Dermis blood vessel endothelial cell (primary cell): ENCODE data around the gene GRIP2. TPM values are rescaled to one million over a fixed set of nuclear protein-coding genes. Genes with fewer than 3 reads are reported as not detected.
"Not testable (repeated sequence)": the region's sequence is repeated elsewhere in the genome, so short reads cannot be mapped to it uniquely, and the experiment has no call there.

Experiments used
- DNase-seq: peaks from one replicate; pipeline ENCODE4 v3.0.0; 2010
- total RNA-seq: library from RNA; depleted of rRNA; stranded (reverse); fragments of >200 nt; gene quantifications from 2 replicates; pipeline ENCODE4 v1.2.3, GENCODE V29; 2014

Gene GRIP2
- total RNA-seq, 1 donor from 2014 or later, result under 0.01 TPM

DNA sequence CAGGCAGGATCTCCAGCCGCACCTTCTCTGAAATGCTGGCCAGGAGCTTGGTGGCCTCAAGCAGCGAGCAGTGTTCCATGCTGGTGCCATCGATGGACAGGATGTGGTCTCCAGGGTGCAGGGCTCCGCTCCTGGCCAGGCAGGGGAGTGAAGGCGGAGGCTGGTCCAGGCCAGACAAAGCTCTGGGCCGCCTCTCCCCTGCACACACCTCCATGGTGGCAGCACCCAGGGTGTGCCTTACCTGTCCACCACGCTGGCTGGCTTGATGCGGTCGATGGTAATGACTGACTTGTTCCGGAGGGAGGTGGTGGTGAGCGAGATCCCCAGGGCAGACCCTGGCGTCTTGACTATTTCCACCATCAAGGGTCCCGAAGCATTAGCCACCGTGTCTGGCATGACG, 20.0 kb downstream of the GRIP2 start:
- no peak for DNase-seq

DNA sequence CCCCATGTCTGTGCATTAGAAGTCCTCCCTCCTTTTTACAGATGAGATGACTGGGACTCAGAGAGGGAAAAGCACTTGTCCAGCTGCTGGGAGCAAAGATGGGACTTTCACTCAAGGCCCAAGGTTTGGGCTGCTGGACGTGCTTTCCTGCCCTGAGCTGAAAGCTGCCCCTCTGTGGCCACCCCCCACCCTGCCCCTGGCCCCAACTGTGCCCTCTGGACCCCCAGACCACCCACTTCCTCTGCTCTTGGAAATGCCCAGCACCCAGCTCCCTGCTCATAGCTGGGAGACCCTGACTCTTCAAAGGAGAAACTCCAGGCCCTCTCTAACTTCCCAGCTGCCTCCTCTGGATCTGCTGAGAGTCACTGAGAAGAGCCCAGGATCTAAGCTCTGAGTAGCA, 20.7 kb downstream of the GRIP2 start:
- no peak for DNase-seq

- DNase-seq, result no peak
These were observed 21.2 kb downstream of the GRIP2 start for GRCh38 chr3:14518893-14519292.

- DNase-seq, result no peak
These were observed 21.7 kb downstream of the GRIP2 start for GRCh38 chr3:14518432-14518802.

DNA sequence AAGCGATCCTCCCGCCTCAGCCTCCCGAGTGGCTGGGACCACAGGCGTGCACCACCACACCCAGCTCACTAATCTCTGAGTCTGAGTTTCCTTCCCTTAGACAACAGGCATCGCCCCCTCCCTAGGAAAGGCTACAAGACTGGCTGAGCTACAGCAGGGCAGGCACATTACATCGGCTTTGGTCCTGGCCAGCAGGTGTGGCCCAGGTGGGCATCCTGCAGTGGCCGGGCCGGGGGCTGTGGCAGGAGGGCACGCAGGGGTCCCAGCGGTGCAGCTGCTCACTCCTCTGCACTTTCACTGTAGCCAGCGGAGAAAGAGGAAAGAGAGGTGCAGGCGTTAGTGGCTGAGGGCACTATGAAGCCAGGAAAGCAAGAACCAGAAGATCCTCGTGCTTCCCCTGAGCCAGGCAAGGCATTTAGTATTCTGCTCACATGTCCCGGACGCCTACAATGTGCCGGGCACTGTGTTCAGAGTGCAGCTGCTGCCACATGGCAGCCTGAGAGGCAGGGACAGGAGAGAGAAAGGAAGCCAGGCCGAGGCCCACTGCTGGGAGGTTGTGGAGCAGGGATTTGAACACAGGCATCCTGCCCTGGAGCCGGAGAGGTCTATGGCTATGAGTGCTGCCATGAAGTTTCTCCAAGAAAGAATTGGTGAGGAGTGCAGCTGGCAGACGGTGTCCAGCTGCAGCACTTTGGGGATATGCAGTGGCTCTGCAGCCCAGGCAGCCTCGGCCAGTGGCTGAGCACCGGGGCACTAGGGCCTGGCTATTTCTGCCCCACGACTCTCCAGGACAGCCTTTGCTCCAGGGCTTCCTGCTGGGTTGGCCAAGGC, 22.3 kb downstream of the GRIP2 start:
- DNase-seq, result no peak

DNA sequence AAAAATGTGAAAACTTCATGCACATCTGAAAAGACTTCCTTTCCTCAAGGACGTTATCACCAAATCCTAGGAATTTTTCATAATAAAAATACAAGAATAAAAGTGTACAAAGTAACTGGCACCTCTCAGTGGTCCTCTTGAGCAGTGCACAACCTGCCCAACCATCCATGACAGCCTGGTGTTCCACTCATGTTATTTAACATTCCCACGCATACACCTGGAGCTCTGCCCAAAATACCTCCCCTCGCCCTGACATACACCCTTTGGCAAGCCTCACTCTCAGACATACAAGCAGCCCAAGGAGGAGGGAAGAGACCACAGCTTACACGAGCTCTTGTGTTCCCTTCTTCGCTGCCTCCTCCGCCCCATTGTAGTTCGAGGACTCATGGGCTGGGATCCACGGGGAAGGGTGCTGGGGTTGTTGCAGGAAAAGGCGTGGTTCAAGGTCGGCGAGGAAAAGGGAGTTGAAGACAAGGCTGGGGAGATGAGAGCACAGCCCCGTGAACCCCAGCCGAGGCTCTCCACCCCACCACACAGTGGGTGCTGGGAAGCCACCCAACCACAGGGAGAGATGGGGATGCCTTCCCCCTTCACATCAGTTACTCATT, 23.3 kb downstream of the GRIP2 start:
- no peak for DNase-seq

DNA sequence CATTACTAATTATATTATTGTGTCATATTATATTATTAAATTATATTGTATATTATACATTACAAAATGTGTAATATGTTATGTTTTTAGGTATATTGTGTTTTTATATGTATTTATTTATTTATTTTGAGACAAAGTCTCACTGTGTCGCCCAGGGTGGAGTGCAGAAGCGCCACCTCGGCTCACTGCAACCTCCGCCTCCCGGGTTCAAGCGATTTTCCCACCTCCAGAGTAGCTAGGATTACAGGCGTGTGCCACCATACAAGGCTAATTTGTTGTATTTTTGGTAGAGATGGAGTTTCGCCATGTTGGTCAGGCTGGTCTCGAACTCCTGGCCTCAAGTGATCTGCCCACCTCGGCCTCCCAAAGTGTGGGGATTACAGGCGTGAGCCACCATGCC, 24.6 kb downstream of the GRIP2 start:
- not testable (repeated sequence) for DNase-seq

DNA sequence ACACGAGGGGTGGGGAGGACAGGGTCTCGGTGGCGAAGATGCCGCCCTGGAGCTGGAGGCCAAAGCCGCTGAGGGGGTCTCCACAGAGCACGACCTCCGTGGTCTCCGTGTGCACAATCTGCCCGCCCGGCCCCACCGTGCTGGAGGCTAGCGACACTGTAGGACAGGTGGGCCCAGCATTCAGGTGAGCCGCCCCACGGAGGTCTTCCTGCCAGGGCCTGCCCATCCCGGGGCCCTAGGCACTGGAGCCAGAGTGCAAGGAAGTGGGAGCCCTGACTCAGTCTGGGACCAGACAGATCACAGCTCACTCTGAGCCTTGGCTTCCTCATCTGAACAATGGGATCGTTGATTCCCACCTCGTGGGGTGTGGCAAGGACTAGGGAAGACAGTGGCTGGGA, 25.8 kb downstream of the GRIP2 start:
- DNase-seq, result no peak

GRCh38 chr3:14513566-14514322, 26.4 kb downstream of the GRIP2 start:
- no peak for DNase-seq

DNA sequence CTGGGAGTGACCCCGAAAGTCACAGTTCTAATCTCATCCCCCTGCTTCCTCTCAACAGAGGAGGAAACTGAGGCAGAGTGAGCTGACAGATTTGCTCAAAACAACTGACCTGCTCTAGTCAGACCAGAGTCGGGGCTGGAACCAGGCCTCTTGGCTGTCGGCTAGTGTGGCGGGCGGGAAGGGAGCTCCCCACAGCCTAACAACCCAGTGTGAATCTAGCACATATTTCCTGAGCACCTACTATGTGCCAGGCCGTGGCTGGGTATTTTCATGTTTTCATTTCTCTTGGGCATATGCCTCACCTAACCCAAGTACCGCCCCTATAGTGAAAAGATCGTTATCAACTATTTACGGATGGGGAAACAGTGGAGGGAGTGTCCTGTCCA, 27.2 kb downstream of the GRIP2 start:
- DNase-seq, result no peak

- no peak for DNase-seq
These were observed 27.7 kb downstream of the GRIP2 start for GRCh38 chr3:14512281-14512941.

DNA sequence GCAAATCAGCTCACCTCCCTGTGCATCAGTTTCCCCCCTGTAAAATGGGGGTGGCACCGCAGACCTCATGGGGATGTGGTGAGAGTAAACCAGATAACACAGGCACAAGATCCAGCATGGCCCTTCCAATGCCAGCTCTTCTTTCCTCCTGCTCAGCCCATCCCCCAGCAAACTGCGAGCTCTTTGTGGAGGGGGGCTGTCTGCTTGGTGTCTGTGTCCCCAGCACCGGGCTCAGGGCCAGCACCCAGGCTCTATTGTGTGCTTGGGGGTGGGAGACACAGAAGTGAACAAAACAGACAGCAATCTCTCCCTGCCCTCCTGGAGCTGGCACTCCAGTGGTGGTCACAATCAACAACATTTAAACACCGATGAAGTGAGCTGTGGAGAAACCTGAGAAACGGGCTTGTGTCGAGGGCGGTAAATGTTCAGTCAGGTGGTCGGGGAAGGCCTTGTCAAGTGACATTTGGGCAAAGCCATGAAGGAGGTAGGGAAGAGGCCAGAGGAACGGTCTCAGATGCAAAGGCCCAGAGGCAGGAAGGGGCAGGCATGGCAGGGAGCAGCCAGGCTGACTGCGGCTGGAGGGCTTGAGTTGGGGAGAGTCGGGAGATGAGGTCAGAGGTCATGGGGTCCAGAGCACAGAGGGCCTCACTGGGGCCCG, 28.4 kb downstream of the GRIP2 start:
- DNase-seq, result no peak

GRCh38 chr3:14510838-14511622, 29.1 kb downstream of the GRIP2 start:
- no peak for DNase-seq

- no peak for DNase-seq
These were observed 30.4 kb downstream of the GRIP2 start for GRCh38 chr3:14509796-14510100.

DNA sequence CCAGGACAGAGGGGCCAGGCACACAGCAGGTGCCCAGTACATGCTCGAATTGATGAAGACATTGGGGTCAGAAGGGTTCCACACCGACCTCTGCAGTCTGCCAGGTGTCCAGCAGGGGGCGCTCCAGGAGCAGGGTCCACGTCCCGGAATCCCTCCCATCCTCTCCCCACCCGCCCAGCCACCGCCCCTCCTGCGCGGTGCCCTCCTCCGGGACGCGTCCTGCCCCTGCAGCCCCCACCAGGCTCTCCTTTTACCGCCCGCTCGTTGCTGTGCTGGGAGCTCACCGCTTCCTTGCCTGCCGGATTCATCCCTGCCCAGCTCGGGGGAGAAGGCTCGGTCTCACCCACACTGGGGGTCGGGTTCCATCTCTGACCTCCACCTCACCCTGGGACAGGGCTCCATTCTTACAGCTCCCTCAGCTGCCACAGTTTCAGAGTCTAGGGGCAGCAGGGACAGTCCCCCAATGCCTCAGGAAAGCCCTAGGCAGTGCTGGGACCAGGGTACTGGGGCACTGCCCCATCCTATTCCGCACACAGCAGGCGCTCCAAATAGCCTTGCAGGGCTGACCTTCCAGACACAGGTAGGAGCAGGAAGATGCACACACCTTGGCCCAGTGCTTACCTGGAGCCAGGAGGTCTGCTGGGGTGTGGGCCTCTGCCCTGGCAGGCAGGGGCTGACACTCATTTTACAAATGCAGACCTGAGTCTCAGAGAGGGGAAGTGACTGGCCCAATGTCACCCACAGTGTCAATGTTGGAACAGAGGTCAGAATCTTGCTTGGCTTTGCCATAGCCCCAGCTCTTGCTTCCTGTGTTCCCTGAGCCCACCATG, 31.0 kb downstream of the GRIP2 start:
- DNase-seq, result peak; percentile 66

- DNase-seq, result no peak
These were observed 31.7 kb downstream of the GRIP2 start for GRCh38 chr3:14508505-14508819.

DNA sequence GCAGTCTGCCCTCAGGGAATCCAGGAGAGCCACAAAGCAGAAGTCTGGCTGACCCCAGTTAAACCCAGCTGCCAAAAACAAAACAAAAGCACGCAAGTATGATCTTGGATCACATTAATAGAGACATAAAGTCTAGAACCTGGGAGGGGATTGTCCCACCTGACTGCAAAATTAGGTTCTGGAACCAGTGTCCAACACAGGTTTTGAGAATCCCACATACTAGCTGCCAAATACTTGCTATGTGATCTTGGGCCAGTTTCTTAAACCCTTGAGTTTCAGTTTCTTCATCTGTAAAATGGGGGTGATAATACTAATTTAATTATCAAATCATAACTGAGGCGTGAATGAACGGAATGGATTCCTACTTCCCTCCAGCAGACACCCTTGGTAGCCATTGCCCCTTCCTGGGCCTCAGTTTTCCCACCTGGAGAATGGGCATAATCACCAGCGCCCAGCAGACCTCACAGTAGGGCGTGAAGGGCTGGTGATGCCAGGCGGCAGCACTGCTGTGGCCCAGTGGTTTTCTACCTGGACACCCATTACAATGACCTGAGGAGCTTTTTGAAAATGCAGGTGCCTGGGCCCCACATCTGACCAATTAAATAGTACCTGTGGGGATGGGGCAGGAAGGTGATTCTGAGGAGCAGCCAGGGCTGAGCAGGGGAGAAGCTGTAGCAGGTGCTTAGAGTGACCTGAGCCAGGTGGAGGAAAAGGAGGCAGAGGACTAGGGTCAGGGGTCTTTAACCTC, 32.2 kb downstream of the GRIP2 start:
- no peak for DNase-seq

- no peak for DNase-seq
These were observed 32.8 kb downstream of the GRIP2 start for GRCh38 chr3:14507305-14507741.

- DNase-seq, result no peak
These were observed 33.4 kb downstream of the GRIP2 start for GRCh38 chr3:14506626-14507304.
